WTC11 (cell line): ENCODE measurements around the gene GYPA. TPM values are rescaled to one million over a fixed set of nuclear protein-coding genes. Genes with fewer than 3 reads are reported as not detected.
"Not testable (repeated sequence)": the region's sequence is repeated elsewhere in the genome, so short reads cannot be mapped to it uniquely, and the experiment has no call there.

ENCODE experiments used
- ATAC-seq: fragments of 200-7000 bp; cut with Tn5 transposase; 2 replicates; pipeline ENCODE4 v1.10.0; 2021; ENCODE audit warnings: mild to moderate bottlenecking, moderate library complexity
- CTCF ChIA-PET: fragments of 300-600 bp; sonication (Branson Sonifier 250); formaldehyde crosslinking; loops from one replicate; lab custom pipeline; 2021; ENCODE audit warnings: antibody characterized with exemption; lab: Charles Lee
- POLR2A ChIA-PET: fragments of 350-600 bp; sonication (Branson Sonifier 250); formaldehyde crosslinking; loops from one replicate; lab custom pipeline; 2021; ENCODE audit warnings: antibody characterized with exemption; lab: Charles Lee
- DNase-seq: peaks from one replicate; pipeline ENCODE4 v3.0.0; 2021; ENCODE audit warnings: low spot score
- H3K27ac Mint-ChIP-seq: 2 replicates; pipeline ENCODE4 v1.8.0; 2021; ENCODE audit warnings: mixed read lengths
- H3K27me3 Mint-ChIP-seq: 2 replicates; pipeline ENCODE4 v1.8.0; 2021; ENCODE audit warnings: low read depth, mild to moderate bottlenecking, moderate library complexity, mixed read lengths
- H3K36me3 Mint-ChIP-seq: 2 replicates; pipeline ENCODE4 v1.8.0; 2021; ENCODE audit warnings: mixed read lengths
- H3K4me1 Mint-ChIP-seq: 2 replicates; pipeline ENCODE4 v1.8.0; 2022; ENCODE audit warnings: mixed read lengths
- H3K4me3 Mint-ChIP-seq: 2 replicates; pipeline ENCODE4 v1.8.0; 2021; ENCODE audit warnings: mild to moderate bottlenecking, moderate library complexity, mixed read lengths
- H3K9me3 Mint-ChIP-seq: 2 replicates; pipeline ENCODE4 v1.8.0; 2021; ENCODE audit warnings: mixed read lengths
- ATF1 ChIP-seq: sonication (generic); formaldehyde crosslinking; IDR thresholded peaks from 2 replicates; pipeline ENCODE4 v1.8.1; 2023; ENCODE audit warnings: mild to moderate bottlenecking, moderate library complexity, missing genetic modification reagents
- CREB1 ChIP-seq: sonication (generic); formaldehyde crosslinking; IDR thresholded peaks from 2 replicates; pipeline ENCODE4 v1.8.0; 2023; ENCODE audit warnings: mild to moderate bottlenecking, missing genetic modification reagents
- ELF4 ChIP-seq: sonication (generic); formaldehyde crosslinking; IDR thresholded peaks from 2 replicates; pipeline ENCODE4 v1.8.1; 2022; ENCODE audit warnings: low read depth, mild to moderate bottlenecking, moderate library complexity, missing genetic modification reagents
- ESRRA ChIP-seq: sonication (generic); formaldehyde crosslinking; IDR thresholded peaks from 2 replicates; pipeline ENCODE4 v1.8.1; 2022; ENCODE audit warnings: mild to moderate bottlenecking, missing genetic modification reagents, borderline replicate concordance
- ETV6 ChIP-seq: sonication (generic); formaldehyde crosslinking; IDR thresholded peaks from 2 replicates; pipeline ENCODE4 v1.8.1; 2022; ENCODE audit warnings: mild to moderate bottlenecking, missing genetic modification reagents
- JUN ChIP-seq: sonication (generic); formaldehyde crosslinking; IDR thresholded peaks from 2 replicates; pipeline ENCODE4 v1.8.0; 2023; ENCODE audit warnings: mild to moderate bottlenecking, missing genetic modification reagents
- NFATC4 ChIP-seq: fragments of 250-450 bp; sonication (Bioruptor Pico); IDR thresholded peaks from 2 replicates; pipeline ENCODE4 v1.9.0; 2021; ENCODE audit warnings: mild to moderate bottlenecking
- NR3C1 ChIP-seq: sonication (generic); formaldehyde crosslinking; conservative IDR thresholded peaks from 2 replicates; pipeline ENCODE4 v1.8.1; 2023; ENCODE audit warnings: low read depth, mild to moderate bottlenecking, missing genetic modification reagents
- ZNF263 ChIP-seq: sonication (generic); formaldehyde crosslinking; IDR thresholded peaks from 2 replicates; pipeline ENCODE4 v1.8.1; 2022; ENCODE audit warnings: low read depth, mild to moderate bottlenecking, moderate library complexity, missing genetic modification reagents
- ZNF396 ChIP-seq: fragments of 250-450 bp; sonication (Bioruptor Pico); IDR thresholded peaks from 2 replicates; pipeline ENCODE4 v1.8.0; 2021; ENCODE audit warnings: mild to moderate bottlenecking, moderate library complexity, borderline replicate concordance
- total RNA-seq: library from RNA; stranded (reverse); gene quantifications from 3 replicates; pipeline ENCODE4 v1.2.3, GENCODE V29; 2021
- TF ChIP-seq, protein P1 (sequence below): fragments of 250-450 bp; sonication (Bioruptor Pico); IDR thresholded peaks from 2 replicates; pipeline ENCODE4 v1.9.0; 2021; ENCODE audit warnings: mild to moderate bottlenecking, borderline replicate concordance
- TF ChIP-seq, protein P2 (sequence below): sonication (generic); formaldehyde crosslinking; IDR thresholded peaks from 2 replicates; pipeline ENCODE4 v1.8.1; 2022; ENCODE audit warnings: missing genetic modification reagents, borderline replicate concordance
- TF ChIP-seq, protein P3 (sequence below): fragments of 250-450 bp; sonication (Bioruptor Pico); IDR thresholded peaks from 2 replicates; pipeline ENCODE4 v2.1.2; 2022; ENCODE audit warnings: mild to moderate bottlenecking, moderate library complexity
- TF ChIP-seq, protein P4 (sequence below): sonication (generic); formaldehyde crosslinking; IDR thresholded peaks from 2 replicates; pipeline ENCODE4 v1.8.0; 2023; ENCODE audit warnings: missing genetic modification reagents, mild to moderate bottlenecking, borderline replicate concordance
- TF ChIP-seq, protein P5 (sequence below): sonication (generic); formaldehyde crosslinking; IDR thresholded peaks from 2 replicates; pipeline ENCODE4 v1.8.0; 2022; ENCODE audit warnings: mild to moderate bottlenecking, missing genetic modification reagents
- TF ChIP-seq, protein P6 (sequence below): sonication (generic); formaldehyde crosslinking; IDR thresholded peaks from 2 replicates; pipeline ENCODE4 v1.8.0; 2023; ENCODE audit warnings: mild to moderate bottlenecking, missing genetic modification reagents

GYPA gene
- total RNA-seq, 1 experiment from 2014 or later: 0.09 TPM

DNA sequence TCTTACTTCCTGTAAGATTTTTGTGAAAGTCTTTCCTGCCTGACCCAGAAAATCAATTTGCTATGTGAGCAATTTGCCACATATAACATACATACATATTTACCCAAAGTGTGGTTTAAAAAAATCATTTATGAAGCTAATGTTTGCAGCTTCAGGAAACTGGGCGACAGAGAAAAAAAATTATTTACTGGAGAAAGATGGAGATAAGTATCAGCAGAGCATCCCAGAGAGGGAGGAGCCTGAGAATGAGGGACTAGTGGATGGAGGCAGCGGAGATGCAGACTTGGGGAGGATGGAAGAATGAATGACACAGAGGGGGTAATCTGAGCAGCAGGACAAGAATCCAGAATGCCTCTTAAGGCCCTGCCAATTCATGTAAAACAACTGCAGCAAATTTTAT lies 975 bp upstream of the GYPA start:
- no peak for DNase-seq
- TF ChIP-seq, protein P1, sequence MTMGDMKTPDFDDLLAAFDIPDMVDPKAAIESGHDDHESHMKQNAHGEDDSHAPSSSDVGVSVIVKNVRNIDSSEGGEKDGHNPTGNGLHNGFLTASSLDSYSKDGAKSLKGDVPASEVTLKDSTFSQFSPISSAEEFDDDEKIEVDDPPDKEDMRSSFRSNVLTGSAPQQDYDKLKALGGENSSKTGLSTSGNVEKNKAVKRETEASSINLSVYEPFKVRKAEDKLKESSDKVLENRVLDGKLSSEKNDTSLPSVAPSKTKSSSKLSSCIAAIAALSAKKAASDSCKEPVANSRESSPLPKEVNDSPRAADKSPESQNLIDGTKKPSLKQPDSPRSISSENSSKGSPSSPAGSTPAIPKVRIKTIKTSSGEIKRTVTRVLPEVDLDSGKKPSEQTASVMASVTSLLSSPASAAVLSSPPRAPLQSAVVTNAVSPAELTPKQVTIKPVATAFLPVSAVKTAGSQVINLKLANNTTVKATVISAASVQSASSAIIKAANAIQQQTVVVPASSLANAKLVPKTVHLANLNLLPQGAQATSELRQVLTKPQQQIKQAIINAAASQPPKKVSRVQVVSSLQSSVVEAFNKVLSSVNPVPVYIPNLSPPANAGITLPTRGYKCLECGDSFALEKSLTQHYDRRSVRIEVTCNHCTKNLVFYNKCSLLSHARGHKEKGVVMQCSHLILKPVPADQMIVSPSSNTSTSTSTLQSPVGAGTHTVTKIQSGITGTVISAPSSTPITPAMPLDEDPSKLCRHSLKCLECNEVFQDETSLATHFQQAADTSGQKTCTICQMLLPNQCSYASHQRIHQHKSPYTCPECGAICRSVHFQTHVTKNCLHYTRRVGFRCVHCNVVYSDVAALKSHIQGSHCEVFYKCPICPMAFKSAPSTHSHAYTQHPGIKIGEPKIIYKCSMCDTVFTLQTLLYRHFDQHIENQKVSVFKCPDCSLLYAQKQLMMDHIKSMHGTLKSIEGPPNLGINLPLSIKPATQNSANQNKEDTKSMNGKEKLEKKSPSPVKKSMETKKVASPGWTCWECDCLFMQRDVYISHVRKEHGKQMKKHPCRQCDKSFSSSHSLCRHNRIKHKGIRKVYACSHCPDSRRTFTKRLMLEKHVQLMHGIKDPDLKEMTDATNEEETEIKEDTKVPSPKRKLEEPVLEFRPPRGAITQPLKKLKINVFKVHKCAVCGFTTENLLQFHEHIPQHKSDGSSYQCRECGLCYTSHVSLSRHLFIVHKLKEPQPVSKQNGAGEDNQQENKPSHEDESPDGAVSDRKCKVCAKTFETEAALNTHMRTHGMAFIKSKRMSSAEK: no peak
- TF ChIP-seq, protein P2, sequence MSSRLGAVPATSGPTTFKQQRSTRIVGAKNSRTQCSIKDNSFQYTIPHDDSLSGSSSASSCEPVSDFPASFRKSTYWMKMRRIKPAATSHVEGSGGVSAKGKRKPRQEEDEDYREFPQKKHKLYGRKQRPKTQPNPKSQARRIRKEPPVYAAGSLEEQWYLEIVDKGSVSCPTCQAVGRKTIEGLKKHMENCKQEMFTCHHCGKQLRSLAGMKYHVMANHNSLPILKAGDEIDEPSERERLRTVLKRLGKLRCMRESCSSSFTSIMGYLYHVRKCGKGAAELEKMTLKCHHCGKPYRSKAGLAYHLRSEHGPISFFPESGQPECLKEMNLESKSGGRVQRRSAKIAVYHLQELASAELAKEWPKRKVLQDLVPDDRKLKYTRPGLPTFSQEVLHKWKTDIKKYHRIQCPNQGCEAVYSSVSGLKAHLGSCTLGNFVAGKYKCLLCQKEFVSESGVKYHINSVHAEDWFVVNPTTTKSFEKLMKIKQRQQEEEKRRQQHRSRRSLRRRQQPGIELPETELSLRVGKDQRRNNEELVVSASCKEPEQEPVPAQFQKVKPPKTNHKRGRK: no peak
- TF ChIP-seq ETV6 (CRISPR knock-in tag) (no peak), ATF1 (CRISPR knock-in tag) (no peak), CREB1 (CRISPR knock-in tag) (no peak), NR3C1 (no peak), NFATC4 (CRISPR knock-in tag) (no peak), JUN (no peak), ELF4 (CRISPR knock-in tag) (no peak), ZNF263 (no peak), ZNF396 (CRISPR knock-in tag) (no peak), ESRRA (CRISPR knock-in tag) (no peak)
- TF ChIP-seq, protein P3, sequence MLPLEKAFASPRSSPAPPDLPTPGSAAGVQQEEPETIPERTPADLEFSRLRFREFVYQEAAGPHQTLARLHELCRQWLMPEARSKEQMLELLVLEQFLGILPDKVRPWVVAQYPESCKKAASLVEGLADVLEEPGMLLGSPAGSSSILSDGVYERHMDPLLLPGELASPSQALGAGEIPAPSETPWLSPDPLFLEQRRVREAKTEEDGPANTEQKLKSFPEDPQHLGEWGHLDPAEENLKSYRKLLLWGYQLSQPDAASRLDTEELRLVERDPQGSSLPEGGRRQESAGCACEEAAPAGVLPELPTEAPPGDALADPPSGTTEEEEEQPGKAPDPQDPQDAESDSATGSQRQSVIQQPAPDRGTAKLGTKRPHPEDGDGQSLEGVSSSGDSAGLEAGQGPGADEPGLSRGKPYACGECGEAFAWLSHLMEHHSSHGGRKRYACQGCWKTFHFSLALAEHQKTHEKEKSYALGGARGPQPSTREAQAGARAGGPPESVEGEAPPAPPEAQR (CRISPR knock-in tag): no peak
- TF ChIP-seq, protein P4, sequence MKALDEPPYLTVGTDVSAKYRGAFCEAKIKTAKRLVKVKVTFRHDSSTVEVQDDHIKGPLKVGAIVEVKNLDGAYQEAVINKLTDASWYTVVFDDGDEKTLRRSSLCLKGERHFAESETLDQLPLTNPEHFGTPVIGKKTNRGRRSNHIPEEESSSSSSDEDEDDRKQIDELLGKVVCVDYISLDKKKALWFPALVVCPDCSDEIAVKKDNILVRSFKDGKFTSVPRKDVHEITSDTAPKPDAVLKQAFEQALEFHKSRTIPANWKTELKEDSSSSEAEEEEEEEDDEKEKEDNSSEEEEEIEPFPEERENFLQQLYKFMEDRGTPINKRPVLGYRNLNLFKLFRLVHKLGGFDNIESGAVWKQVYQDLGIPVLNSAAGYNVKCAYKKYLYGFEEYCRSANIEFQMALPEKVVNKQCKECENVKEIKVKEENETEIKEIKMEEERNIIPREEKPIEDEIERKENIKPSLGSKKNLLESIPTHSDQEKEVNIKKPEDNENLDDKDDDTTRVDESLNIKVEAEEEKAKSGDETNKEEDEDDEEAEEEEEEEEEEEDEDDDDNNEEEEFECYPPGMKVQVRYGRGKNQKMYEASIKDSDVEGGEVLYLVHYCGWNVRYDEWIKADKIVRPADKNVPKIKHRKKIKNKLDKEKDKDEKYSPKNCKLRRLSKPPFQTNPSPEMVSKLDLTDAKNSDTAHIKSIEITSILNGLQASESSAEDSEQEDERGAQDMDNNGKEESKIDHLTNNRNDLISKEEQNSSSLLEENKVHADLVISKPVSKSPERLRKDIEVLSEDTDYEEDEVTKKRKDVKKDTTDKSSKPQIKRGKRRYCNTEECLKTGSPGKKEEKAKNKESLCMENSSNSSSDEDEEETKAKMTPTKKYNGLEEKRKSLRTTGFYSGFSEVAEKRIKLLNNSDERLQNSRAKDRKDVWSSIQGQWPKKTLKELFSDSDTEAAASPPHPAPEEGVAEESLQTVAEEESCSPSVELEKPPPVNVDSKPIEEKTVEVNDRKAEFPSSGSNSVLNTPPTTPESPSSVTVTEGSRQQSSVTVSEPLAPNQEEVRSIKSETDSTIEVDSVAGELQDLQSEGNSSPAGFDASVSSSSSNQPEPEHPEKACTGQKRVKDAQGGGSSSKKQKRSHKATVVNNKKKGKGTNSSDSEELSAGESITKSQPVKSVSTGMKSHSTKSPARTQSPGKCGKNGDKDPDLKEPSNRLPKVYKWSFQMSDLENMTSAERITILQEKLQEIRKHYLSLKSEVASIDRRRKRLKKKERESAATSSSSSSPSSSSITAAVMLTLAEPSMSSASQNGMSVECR (CRISPR knock-in tag): no peak
- TF ChIP-seq, protein P5, sequence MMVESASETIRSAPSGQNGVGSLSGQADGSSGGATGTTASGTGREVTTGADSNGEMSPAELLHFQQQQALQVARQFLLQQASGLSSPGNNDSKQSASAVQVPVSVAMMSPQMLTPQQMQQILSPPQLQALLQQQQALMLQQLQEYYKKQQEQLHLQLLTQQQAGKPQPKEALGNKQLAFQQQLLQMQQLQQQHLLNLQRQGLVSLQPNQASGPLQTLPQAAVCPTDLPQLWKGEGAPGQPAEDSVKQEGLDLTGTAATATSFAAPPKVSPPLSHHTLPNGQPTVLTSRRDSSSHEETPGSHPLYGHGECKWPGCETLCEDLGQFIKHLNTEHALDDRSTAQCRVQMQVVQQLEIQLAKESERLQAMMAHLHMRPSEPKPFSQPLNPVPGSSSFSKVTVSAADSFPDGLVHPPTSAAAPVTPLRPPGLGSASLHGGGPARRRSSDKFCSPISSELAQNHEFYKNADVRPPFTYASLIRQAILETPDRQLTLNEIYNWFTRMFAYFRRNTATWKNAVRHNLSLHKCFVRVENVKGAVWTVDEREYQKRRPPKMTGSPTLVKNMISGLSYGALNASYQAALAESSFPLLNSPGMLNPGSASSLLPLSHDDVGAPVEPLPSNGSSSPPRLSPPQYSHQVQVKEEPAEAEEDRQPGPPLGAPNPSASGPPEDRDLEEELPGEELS (CRISPR knock-in tag): no peak
- TF ChIP-seq, protein P6, sequence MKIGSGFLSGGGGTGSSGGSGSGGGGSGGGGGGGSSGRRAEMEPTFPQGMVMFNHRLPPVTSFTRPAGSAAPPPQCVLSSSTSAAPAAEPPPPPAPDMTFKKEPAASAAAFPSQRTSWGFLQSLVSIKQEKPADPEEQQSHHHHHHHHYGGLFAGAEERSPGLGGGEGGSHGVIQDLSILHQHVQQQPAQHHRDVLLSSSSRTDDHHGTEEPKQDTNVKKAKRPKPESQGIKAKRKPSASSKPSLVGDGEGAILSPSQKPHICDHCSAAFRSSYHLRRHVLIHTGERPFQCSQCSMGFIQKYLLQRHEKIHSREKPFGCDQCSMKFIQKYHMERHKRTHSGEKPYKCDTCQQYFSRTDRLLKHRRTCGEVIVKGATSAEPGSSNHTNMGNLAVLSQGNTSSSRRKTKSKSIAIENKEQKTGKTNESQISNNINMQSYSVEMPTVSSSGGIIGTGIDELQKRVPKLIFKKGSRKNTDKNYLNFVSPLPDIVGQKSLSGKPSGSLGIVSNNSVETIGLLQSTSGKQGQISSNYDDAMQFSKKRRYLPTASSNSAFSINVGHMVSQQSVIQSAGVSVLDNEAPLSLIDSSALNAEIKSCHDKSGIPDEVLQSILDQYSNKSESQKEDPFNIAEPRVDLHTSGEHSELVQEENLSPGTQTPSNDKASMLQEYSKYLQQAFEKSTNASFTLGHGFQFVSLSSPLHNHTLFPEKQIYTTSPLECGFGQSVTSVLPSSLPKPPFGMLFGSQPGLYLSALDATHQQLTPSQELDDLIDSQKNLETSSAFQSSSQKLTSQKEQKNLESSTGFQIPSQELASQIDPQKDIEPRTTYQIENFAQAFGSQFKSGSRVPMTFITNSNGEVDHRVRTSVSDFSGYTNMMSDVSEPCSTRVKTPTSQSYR (CRISPR knock-in tag): no peak
- POLR2A ChIA-PET: no interaction called here
- Mint-ChIP-seq H3K27ac (no peak overlapping the region), H3K36me3 (no peaks in the 10 kb centered on the region), H3K4me1 (peaks cover 5% of the 10 kb centered on the region; the same call in 1 of the 2 replicates), H3K4me3 (no peak overlapping the region), H3K27me3 (no peaks in the 10 kb centered on the region), H3K9me3 (no peaks in the 10 kb centered on the region)
- ATAC-seq: no peak
- CTCF ChIA-PET: no interaction called here

DNA sequence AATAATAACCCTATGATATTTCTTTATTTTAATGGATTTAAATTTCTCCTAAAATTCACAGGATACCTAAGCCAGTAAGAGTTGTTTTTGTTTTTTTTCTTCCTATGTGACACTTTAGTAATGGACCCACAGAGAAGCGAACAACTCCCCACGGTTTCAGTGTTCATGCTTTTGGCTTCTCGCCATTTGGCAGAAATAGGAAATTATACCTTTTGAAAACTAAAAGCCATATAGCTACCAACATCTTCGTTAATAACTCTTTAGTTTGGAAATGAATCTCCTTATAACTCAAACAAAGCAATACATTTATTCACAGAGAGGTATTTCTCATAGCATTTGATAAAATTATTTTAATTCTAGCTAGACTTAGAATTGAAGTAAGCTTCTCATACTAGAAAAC lies 527 bp downstream of the GYPA start:
- H3K27me3 Mint-ChIP-seq, H3K4me1 Mint-ChIP-seq, ATAC-seq, H3K27ac Mint-ChIP-seq, H3K4me3 Mint-ChIP-seq, POLR2A ChIA-PET, H3K9me3 Mint-ChIP-seq, CTCF ChIA-PET, DNase-seq, H3K36me3 Mint-ChIP-seq: not testable (repeated sequence)
